Astrocyte of the hippocampus (primary cell): ENCODE results near the gene LY6G6C.

ENCODE experiments used
- DNase-seq: peaks from one replicate; pipeline ENCODE4 v3.0.0; 2011; ENCODE audit warnings: low read depth, low spot score

The LY6G6C gene

GRCh38 chr6:31680226-31681134 is 41.1 kb downstream of the LY6G6C start, which contains the start of gene LY6G5C:
TSS of gene LY6G5C (minus strand) at chr6:31681067. CDS start at chr6:31680373, 694 bp downstream.
- peak; percentile 93 for DNase-seq

GRCh38 chr6:31677955-31678354 is 43.6 kb downstream of the LY6G6C start:
- DNase-seq: no peak

- DNase-seq: no peak
Observed at GRCh38 chr6:31676904-31677303, 44.6 kb downstream of the LY6G6C start.

DNA sequence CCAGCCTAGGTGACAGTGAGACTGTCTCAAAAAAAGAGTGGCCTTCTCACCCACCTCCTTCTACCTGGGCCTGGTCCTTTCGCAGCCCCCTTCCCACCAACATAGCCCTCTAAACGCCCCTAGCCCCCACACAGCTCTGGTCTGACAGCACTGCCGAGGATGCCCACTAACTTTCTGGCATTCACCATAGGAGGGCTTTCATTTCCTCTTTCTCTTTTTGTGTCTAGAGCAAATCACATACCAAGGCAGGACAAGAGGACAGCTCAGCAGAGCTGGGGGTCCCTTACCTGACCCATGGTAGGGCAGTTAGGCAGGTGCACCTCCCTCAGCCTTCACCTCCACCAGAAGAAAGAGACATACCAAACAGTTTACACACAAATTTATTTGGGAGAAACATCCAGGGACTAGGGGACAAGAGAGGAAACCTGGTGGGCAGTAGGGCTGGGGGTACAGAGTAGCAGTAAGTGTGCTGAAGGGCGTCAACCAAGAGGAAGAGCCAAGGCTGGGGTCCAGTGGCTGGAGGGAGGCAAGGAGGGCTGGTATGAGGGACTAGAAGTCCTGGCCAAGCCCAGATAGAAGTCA is 45.1 kb downstream of the LY6G6C start:
- DNase-seq: no peak

DNA sequence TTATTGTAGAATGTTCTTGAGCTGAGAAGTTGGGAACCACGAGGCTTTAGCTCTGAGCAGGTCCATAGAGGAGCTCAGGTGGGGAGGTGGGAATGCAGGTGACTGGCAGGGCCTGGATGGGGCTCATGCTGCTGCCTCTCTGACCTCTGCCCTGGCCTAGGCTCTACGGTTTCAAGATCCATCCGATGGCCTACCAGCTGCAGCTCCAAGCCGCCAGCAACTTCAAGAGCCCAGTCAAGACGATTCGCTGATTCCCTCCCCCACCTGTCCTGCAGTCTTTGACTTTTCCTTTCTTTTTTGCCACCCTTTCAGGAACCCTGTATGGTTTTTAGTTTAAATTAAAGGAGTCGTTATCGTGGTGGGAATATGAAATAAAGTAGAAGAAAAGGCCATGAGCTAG is 51.9 kb downstream of the LY6G6C start, which contains the start of gene LY6G5B:
LY6G5B (plus strand) TSS at position 301 of the 400 bp plus-strand sequence. CDS start 975 bp downstream, outside the sequence.
- DNase-seq: no peak
